Lung (tissue), 12 donors: ENCODE data around the gene CCDC82. TPM values are rescaled to one million over a fixed set of nuclear protein-coding genes. Genes with fewer than 3 reads are reported as not detected.

ENCODE experiments used
- ATAC-seq: fragments of 200-7000 bp; cut with Tn5 transposase; one replicate; pipeline ENCODE4 v1.9.1; 2020; ENCODE audit warnings: moderate number of reproducible peaks; ENCODE audit not compliant: insufficient read depth, low FRiP score
- DNase-seq, 3 donors: peaks; one replicate each; pipeline ENCODE4 v3.0.0-alpha.2; 2013 to 2017
- H3K27ac ChIP-seq, 2 donors: one replicate each; pipeline ENCODE4 v1.5.1; 2013; ENCODE audit warnings: mild to moderate bottlenecking in 2 of 2, moderate library complexity in 2 of 2, control low read depth in 1 of 2, inconsistent platforms in 1 of 2, low read depth in 1 of 2, low read length in 1 of 2
- H3K27me3 ChIP-seq, 3 donors: one replicate each; pipeline ENCODE4 v1.5.1; 2013; ENCODE audit warnings: low read length in 2 of 3; ENCODE audit not compliant: control insufficient read depth in 3 of 3, insufficient read depth in 3 of 3
- H3K36me3 ChIP-seq, 4 donors: one replicate each; pipeline ENCODE4 v1.5.1; 2013; ENCODE audit warnings: low read length in 4 of 4, mild to moderate bottlenecking in 1 of 4, moderate library complexity in 1 of 4; ENCODE audit not compliant: control insufficient read depth in 4 of 4, insufficient read depth in 4 of 4
- H3K4me1 ChIP-seq, 5 donors: one replicate each; pipeline ENCODE4 v1.5.1; 2013; ENCODE audit warnings: low read length in 5 of 5, mild to moderate bottlenecking in 2 of 5, moderate library complexity in 1 of 5; ENCODE audit not compliant: control insufficient read depth in 5 of 5, insufficient read depth in 5 of 5
- H3K4me3 ChIP-seq: one replicate; pipeline ENCODE4 v1.5.1; 2013; ENCODE audit warnings: mild to moderate bottlenecking, control low read depth, moderate library complexity
- H3K9ac ChIP-seq, 2 donors: one replicate each; pipeline ENCODE4 v1.5.1; 2013; ENCODE audit warnings: low read length in 2 of 2, control low read depth in 1 of 2; ENCODE audit not compliant: insufficient read depth in 1 of 2
- H3K9me3 ChIP-seq, 4 donors: one replicate each; pipeline ENCODE4 v1.5.1; 2013; ENCODE audit warnings: low read length in 3 of 4, mild to moderate bottlenecking in 1 of 4, moderate library complexity in 1 of 4; ENCODE audit not compliant: control insufficient read depth in 4 of 4, insufficient read depth in 3 of 4
- WGBS, 2 donors: extraction: QIAGEN DNeasy Blood & Tissue Kit; methylation state at CpG; one replicate each; pipeline ENCODE4 v1.1.7; 2013; 5-methylcytosine and 5-hydroxymethylcytosine counted together
- polyA plus RNA-seq, 2 donors: library from polyadenylated mRNA; stranded (reverse); fragments of 200-250 nt; gene quantifications; one replicate each; pipeline ENCODE4 v1.2.1, GENCODE V29; 2013
- total RNA-seq, 2 donors: library from RNA; depleted of rRNA in 1 of 2; stranded (reverse); fragments of >200 nt in 1 of 2; gene quantifications; one replicate each; pipeline ENCODE4 v1.2.1, GENCODE V29; 2014 to 2021
- TF ChIP-seq, protein P1 (sequence below): IDR thresholded peaks from 2 replicates; pipeline ENCODE4 v1.5.1; 2012; ENCODE audit warnings: mild to moderate bottlenecking; ENCODE audit errors: control extremely low read depth, extremely low read depth
- donor health status: control.
- donor health status: control.
- donor health status: Bipolar disorder and iron deficiency.
- donor health status: healthy.
- donor health status: DM: yes; HTN: yes; CAD: no.

Gene CCDC82
- total and polyA plus RNA-seq, 4 donors = 16.4 to 46.9 (median 29.2) TPM

DNA sequence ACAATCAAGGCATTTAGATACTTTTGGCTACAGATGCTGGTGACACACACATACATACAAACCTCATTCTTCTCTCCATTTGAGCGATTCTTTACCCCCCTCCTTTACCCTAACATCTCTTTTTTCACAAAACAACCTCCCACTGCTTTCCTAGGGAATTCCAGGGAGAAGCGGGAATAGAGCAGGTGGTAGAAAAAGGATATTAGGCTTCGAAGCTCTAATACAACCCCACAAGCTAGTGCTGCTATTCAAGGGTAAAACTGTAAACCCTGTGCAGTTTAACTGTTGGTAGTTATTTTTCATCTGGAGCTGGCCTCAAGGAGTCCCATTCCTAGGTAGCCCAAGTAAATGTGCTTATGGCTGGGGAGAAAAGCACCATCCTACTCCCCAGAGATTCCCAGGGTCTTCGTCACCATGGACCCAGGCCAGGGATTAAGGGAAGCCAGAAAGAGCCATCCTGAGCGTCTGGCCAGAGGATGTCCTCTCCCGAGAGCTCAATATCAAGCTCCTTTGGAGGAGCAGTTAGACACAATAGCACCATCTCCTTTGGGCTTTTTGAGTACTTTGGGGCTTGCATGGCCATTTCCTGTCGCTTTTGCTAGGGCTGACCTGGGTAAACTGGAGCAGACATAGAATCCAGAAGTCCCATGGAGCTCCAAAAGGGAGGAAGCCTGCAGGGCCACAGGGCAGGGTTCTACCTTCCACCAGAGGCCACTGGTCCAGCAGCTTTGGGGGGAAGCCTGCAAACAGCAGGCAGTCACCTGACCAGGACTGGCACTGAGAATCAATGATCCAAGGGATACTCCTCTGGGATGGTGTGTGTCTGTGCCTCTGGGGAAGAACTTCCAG lies 49.8 kb downstream of the CCDC82 start:
- WGBS, 2 donors = 62 to 76% methylated on average over 7 of the region's 7 CpGs
- peaks cover 14 to 60% (median 37%) of the 10 kb centered on the region in 5 donors for H3K4me1 ChIP-seq
- TF ChIP-seq, protein P1, sequence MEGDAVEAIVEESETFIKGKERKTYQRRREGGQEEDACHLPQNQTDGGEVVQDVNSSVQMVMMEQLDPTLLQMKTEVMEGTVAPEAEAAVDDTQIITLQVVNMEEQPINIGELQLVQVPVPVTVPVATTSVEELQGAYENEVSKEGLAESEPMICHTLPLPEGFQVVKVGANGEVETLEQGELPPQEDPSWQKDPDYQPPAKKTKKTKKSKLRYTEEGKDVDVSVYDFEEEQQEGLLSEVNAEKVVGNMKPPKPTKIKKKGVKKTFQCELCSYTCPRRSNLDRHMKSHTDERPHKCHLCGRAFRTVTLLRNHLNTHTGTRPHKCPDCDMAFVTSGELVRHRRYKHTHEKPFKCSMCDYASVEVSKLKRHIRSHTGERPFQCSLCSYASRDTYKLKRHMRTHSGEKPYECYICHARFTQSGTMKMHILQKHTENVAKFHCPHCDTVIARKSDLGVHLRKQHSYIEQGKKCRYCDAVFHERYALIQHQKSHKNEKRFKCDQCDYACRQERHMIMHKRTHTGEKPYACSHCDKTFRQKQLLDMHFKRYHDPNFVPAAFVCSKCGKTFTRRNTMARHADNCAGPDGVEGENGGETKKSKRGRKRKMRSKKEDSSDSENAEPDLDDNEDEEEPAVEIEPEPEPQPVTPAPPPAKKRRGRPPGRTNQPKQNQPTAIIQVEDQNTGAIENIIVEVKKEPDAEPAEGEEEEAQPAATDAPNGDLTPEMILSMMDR = no peak
- H3K9ac ChIP-seq = peak overlapping the region; percentile 50 to 98
- no peaks in the 10 kb centered on the region for H3K27me3 ChIP-seq
- peaks cover 0 to 7% (median 0%) of the 10 kb centered on the region in 4 donors for H3K36me3 ChIP-seq
- peak overlapping the region; percentile 11 for H3K4me3 ChIP-seq
- DNase-seq = peak in 2 of 3 donors; percentile 47 to 51
- ATAC-seq = no peak
- no peaks in the 10 kb centered on the region for H3K9me3 ChIP-seq
- H3K27ac ChIP-seq = peak overlapping the region; percentile 81 to 90

DNA sequence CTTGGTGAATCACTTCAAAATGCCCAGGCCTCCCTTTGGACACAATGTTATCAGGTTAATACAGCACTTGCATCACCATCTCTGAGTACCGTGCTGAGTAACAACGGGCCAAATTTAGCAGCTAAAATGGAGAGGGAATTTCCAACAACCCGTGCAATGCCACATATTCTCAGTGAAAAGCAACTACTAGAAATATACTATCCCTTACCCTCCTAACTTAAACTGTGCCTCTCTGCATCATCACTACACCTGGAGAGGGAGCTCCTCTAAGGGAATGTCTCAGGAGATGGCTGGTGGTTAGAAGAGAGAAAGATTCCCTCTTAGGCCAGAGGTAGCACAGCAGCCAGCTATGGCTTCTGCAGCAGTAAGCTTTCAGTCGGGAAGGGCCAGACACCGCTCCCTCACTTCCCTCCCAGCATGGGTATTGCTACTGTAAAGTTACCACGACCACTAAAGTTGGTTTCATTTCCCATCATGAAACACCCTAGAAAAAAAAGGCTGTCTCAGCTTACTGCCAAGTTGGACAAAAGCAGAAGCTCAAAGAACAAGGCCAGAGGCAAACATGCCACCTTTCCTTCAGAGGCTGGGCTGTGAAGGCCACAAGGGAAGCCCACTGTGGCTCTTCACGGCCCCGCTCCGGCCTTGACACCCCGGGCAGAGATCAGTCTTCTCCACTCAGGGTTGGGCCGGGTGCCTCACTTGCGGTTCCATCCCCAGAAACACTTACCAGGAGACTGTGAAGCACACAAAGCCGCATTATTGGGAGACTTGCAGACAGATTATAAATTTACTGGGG lies 50.6 kb downstream of the CCDC82 start:
- peak; percentile 37 to 74 (median 69) for DNase-seq
- Histone ChIP-seq H3K9me3 (no peaks in the 10 kb centered on the region), H3K27me3 (no peaks in the 10 kb centered on the region), H3K27ac (peak overlapping the region; percentile 81 to 90), H3K9ac (peak overlapping the region; percentile 17 to 98), H3K4me1 (peaks cover 14 to 60% (median 37%) of the 10 kb centered on the region in 5 donors), H3K4me3 (peak overlapping the region; percentile 17), H3K36me3 (peaks cover 0 to 7% (median 1%) of the 10 kb centered on the region in 4 donors)
- TF ChIP-seq, protein P1 = no peak
- 9 to 15% methylated on average over 13 of the region's 13 CpGs for WGBS, 2 donors
- ATAC-seq = no peak

DNA sequence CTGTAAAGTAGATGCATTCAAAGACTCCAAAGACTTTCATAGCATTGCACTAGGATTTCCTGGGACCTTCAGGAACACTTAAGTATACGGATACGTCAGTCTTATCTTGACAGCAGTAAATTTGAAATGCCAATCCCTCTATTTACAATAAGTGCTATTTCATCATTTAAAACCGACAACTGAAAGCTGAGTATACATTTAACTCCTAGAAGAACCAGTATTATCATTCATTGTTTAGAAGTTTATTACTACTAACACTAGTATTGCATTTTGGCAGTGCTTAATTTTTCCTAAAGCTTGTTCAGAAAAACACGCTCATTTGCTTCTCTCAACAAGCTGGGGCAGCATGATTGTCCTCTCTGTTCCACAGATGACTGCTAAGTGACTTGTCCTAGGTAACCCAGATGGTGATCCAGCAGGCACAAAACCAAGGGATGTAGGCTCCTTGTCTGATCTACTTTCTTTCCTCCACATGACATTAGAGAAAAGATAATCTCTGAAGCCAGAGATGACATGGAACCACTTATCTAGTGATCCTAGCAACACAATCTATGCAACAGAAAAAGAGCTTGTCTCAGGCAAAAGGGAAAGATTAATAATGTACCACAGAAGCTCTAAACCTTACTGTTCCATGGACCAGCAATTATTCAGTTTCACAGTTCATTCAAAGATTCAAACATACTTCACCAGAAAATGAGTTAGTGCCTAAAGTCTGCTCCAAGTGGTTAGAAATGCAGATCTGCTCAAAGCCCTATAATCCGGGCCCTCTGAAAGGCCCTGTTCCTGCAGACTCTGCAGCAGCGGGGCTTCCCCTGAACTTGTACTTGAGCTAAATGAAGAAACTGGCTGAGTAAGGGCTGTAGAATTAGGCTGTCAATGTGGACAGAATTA lies 51.9 kb downstream of the CCDC82 start:
- Histone ChIP-seq H3K27ac (peak overlapping the region; percentile 44 to 49), H3K27me3 (no peaks in the 10 kb centered on the region), H3K9ac (peak overlapping the region in 1 of 2 donors; percentile 98), H3K4me3 (no peak overlapping the region), H3K9me3 (no peaks in the 10 kb centered on the region), H3K36me3 (peaks cover 0 to 7% (median 1%) of the 10 kb centered on the region in 4 donors), H3K4me1 (peaks cover 14 to 70% (median 41%) of the 10 kb centered on the region in 5 donors)
- WGBS, 2 donors = 32 to 53% methylated on average over 6 of the region's 6 CpGs
- DNase-seq (peak in 2 of 3 donors; percentile 76 to 78), ATAC-seq (no peak)
- TF ChIP-seq, protein P1 = no peak
